GM19035 (cell line): ENCODE measurements around the gene CHP1.
"Not testable (repeated sequence)": the region's sequence is repeated elsewhere in the genome, so short reads cannot be mapped to it uniquely, and the experiment has no call there.

Experiments
- ATAC-seq: cut with Tn5 transposase; IDR thresholded peaks from one replicate; pipeline ENCODE4 v1.9.1; 2021; ENCODE audit not compliant: unreplicated experiment

CHP1 gene

GRCh38 chr15:41289953-41290352 is 58.9 kb downstream of the CHP1 start:
- no peak for ATAC-seq

DNA sequence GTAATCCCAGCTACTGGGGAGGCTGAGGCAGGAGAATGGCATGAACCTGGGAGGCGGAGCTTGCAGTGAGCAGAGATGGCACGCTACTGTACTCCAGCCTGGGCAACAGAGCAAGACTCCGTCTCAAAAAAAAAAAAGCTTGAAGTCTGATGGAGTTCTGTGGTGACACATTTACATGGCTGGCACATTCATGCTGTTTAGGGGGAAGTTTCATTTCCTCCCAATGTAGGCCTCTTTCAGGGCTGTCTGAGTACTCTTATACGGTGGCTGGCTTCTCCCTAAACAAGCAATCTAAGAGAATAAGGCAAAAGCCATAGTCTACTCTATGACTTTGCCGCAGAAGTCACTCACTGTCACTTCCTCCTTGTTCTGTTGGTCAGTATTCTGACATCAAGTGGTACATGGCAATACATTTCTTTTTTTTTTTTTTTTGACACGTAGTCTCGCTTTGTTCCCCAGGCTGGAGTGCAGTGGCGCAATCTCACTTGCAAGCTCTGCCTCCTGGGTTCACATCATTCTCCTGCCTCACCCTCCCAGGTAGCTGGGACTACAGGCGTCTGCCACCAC is 60.1 kb downstream of the CHP1 start:
- no peak for ATAC-seq

GRCh38 chr15:41292521-41292920 is 61.5 kb downstream of the CHP1 start:
- ATAC-seq: no peak

DNA sequence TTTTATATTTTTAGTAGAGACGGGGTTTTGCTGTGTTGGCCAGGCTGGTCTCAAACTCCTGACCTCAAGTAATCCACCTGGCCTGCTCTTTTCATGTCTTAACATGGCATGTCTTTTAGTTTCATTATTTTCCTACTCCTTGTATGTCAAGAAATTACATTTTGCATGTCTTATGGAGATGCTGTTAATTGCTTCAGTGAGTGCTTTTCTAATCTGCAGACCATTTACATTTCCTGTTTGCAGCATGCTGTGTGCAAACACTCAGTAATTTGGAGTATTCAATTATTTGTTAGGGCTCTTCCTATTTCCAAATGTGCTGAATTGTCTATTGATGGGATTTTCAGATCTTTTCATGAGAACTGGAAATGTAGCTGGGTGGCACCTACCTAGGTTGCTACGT is 70.1 kb downstream of the CHP1 start:
- ATAC-seq: not testable (repeated sequence)

DNA sequence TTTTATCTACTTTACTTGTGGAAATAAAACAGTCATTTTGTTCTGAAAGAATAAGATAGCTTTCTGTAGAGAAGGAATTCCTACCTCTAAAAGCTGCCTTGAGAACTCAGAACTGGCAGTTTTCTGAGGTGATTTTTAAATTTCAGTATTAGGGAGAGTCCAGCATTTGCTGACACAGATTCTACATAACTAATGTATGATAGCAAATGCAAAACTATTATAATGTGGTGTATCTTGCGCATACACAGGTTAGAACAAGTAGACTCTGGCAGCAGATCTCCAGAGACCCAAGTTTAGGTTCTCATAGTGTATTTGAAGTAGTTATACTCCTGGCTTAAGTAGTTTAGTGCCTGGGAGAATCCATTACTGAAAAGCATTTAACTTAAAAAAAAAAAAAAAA is 70.5 kb downstream of the CHP1 start:
- no peak for ATAC-seq

- no peak for ATAC-seq
These were observed 73.2 kb downstream of the CHP1 start for GRCh38 chr15:41304149-41304770.

DNA sequence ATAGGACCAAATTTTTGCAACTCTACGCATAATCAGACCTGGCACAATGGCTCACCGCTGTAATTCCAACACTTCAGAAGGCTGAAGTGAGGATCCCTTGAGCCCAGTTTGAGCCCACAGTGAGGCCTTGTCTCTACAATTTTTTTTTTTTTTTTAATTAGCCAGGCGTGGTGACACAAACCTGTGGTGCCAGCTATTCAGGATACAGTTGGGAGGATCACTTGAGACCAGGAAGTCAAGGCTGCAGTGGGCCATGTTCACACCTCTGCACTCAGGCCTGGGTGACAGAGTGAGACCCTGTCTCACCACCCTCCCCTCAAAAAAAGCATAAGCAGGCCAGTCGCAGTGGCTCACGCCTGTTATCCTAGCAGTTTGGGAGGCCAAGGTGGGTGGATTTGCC is 76.6 kb downstream of the CHP1 start:
- ATAC-seq: no peak

GRCh38 chr15:41309226-41309905 is 78.3 kb downstream of the CHP1 start:
- ATAC-seq: no peak

DNA sequence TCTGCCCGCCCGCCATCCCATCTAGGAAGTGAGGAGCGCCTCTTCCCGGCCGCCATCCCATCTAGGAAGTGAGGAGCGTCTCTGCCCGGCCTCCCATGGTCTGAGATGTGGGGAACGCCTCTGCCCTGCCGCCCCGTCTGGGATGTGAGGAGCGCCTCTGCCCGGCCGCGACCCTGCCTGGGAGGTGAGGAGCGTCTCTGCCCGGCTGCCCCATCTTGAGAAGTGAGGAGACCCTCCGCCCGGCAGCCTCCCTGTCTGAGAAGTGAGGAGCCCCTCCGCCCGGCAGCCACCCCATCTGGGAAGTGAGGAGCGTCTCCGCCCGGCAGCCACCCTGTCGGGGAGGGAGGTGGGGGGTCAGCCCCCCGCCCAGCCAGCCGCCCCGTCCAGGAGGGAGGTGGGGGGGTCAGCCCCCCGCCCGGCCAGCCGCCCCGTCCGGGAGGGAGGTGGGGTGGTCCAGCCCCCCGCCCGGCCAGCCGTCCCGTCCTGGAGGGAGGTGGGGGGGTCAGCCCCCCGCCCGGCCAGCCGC is 89.8 kb downstream of the CHP1 start:
- ATAC-seq: not testable (repeated sequence)

GRCh38 chr15:41323611-41324010 is 92.5 kb downstream of the CHP1 start:
- ATAC-seq: no peak

GRCh38 chr15:41331281-41331680 is 100.2 kb downstream of the CHP1 start:
- ATAC-seq: no peak
